Peyer's patch (tissue), 4 donors: ENCODE results near the gene PBX2. TPM values are rescaled to one million over a fixed set of nuclear protein-coding genes. Genes with fewer than 3 reads are reported as not detected.

Experiments used
- DNase-seq, 3 donors: peaks; one replicate each; pipeline ENCODE4 v3.0.0-alpha.2; 2017 to 2019
- H3K27ac ChIP-seq, 4 donors: fragments of 200-600 bp; sonication (generic); one replicate each; pipeline ENCODE4 v1.5.1; 2016 to 2019
- H3K27me3 ChIP-seq, 2 donors: fragments of 200-600 bp; sonication (generic); one replicate each; pipeline ENCODE4 v1.5.1; 2019
- H3K36me3 ChIP-seq, 3 donors: fragments of 200-600 bp; sonication (generic); one replicate each; pipeline ENCODE4 v1.5.1; 2016 to 2019
- H3K4me1 ChIP-seq, 4 donors: fragments of 200-600 bp; sonication (generic); one replicate each; pipeline ENCODE4 v1.5.1; 2016 to 2019
- H3K4me3 ChIP-seq, 4 donors: fragments of 200-600 bp; sonication (generic); 1 replicate in 3 of 4; 2 replicates in 1 of 4; pipeline ENCODE4 v1.5.1; 2016 to 2019; ENCODE audit warnings: mild to moderate bottlenecking in 1 of 4
- H3K9me3 ChIP-seq, 4 donors: fragments of 200-600 bp; sonication (generic); one replicate each; pipeline ENCODE4 v1.5.1; 2016 to 2019; ENCODE audit warnings: mild to moderate bottlenecking in 1 of 4
- POLR2A ChIP-seq, 2 donors: fragments of 450-650 bp; IDR thresholded peaks; one replicate each; pipeline ENCODE4 v1.5.1; 2017; ENCODE audit warnings: antibody characterized with exemption in 2 of 2, mild to moderate bottlenecking in 2 of 2, moderate library complexity in 2 of 2
- total RNA-seq, 4 donors: library from RNA; depleted of rRNA; stranded (reverse); fragments of >200 nt; gene quantifications; one replicate each; pipeline ENCODE4 v1.1.0, GENCODE V29; 2016
- TF ChIP-seq, protein P1 (sequence below), 6 experiments: fragments of 450-650 bp in 4 of 6; fragments of 200-600 bp in 2 of 6; sonication (generic) in 1 of 6; IDR thresholded peaks; one replicate each; pipeline ENCODE4 v1.5.1; 2017 to 2019; ENCODE audit warnings: antibody characterized with exemption in 6 of 6, mild to moderate bottlenecking in 3 of 6, moderate library complexity in 1 of 6

PBX2 gene
- total RNA-seq, 4 donors from 2014 or later: 33.3 to 74.3 (median 64.4) TPM

DNA sequence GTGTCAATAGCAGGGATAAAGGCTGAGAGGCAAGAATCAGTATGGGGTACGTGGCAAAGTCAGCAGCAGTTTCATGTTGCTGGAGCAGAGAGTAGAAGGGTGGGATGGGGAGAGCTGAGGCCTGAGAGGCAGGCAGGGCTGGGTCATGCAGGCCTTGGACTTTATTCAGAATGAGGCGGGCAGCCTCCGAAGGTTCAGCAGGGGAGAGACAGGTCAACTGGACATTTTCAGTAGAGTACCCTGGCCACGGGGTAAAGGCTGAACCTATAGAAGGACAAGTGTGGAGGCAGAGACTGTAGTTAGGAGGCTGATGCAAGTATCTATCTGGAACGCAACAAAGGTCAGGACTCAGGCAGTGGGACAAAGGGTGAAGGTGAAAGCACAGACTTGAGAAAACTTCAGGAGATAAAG, 20.2 kb upstream of the PBX2 start:
- no peaks in the 10 kb centered on the region for H3K36me3 ChIP-seq
- H3K27ac ChIP-seq: no peak overlapping the region
- H3K4me1 ChIP-seq: no peaks in the 10 kb centered on the region
- DNase-seq: no peak
- TF ChIP-seq, protein P1, sequence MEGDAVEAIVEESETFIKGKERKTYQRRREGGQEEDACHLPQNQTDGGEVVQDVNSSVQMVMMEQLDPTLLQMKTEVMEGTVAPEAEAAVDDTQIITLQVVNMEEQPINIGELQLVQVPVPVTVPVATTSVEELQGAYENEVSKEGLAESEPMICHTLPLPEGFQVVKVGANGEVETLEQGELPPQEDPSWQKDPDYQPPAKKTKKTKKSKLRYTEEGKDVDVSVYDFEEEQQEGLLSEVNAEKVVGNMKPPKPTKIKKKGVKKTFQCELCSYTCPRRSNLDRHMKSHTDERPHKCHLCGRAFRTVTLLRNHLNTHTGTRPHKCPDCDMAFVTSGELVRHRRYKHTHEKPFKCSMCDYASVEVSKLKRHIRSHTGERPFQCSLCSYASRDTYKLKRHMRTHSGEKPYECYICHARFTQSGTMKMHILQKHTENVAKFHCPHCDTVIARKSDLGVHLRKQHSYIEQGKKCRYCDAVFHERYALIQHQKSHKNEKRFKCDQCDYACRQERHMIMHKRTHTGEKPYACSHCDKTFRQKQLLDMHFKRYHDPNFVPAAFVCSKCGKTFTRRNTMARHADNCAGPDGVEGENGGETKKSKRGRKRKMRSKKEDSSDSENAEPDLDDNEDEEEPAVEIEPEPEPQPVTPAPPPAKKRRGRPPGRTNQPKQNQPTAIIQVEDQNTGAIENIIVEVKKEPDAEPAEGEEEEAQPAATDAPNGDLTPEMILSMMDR (IDR thresholded peaks at IDR 0.05): no peak
- no peak for TF ChIP-seq POLR2A (IDR thresholded peaks at IDR 0.05)
- no peak overlapping the region for H3K4me3 ChIP-seq
- no peaks in the 10 kb centered on the region for H3K27me3 ChIP-seq
- no peaks in the 10 kb centered on the region for H3K9me3 ChIP-seq

DNA sequence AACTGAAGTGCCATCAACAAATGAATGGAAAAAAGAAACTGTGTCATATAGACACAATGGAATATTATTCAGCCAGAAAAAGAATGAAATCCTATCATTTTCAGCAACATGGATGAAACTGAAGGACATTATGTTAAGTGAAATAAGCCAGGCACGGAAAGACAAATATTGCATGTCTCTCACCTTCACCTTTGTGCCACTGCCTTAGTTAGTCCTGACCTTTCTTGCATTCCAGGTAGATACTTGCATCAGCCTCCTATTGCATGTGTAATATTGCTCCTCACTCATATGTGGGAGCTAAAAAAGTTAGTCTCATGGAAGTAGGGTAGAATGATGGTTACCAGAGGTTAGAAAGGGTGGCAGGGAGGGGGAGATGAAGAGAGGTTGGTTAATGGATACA, 19.0 kb upstream of the PBX2 start:
- no peaks in the 10 kb centered on the region for H3K36me3 ChIP-seq
- H3K27me3 ChIP-seq: no peaks in the 10 kb centered on the region
- no peak for TF ChIP-seq POLR2A (IDR thresholded peaks at IDR 0.05)
- TF ChIP-seq, protein P1 (IDR thresholded peaks at IDR 0.05): no peak
- H3K4me3 ChIP-seq: no peak overlapping the region
- no peak overlapping the region for H3K27ac ChIP-seq
- H3K4me1 ChIP-seq: no peaks in the 10 kb centered on the region
- DNase-seq: no peak
- H3K9me3 ChIP-seq: no peaks in the 10 kb centered on the region

DNA sequence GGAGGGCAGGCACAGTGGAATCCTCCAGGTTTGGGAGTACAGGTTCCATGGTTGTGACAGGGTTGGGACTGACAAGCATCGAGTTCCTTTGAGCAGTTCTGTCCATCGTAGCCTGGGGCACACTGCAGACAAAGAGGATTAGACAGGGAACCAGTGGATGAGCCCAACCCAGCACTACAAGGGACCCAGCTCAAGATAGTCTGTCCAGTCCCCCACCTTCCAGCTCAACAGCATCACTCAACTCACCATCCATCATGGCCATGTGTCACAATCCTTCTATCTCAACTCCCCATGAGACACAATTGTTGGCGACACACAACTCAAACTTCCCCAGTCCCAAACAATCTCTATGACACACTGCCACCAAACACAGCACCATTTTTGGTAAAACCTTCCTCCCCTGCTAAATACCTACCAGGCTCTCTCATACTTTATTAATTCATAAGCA, 14.3 kb upstream of the PBX2 start:
- no peaks in the 10 kb centered on the region for H3K36me3 ChIP-seq
- TF ChIP-seq, protein P1 (IDR thresholded peaks at IDR 0.05): no peak
- no peak for TF ChIP-seq POLR2A (IDR thresholded peaks at IDR 0.05)
- H3K9me3 ChIP-seq: no peaks in the 10 kb centered on the region
- no peaks in the 10 kb centered on the region for H3K27me3 ChIP-seq
- no peaks in the 10 kb centered on the region for H3K4me1 ChIP-seq
- H3K4me3 ChIP-seq: no peak overlapping the region
- H3K27ac ChIP-seq: no peak overlapping the region
- no peak for DNase-seq

DNA sequence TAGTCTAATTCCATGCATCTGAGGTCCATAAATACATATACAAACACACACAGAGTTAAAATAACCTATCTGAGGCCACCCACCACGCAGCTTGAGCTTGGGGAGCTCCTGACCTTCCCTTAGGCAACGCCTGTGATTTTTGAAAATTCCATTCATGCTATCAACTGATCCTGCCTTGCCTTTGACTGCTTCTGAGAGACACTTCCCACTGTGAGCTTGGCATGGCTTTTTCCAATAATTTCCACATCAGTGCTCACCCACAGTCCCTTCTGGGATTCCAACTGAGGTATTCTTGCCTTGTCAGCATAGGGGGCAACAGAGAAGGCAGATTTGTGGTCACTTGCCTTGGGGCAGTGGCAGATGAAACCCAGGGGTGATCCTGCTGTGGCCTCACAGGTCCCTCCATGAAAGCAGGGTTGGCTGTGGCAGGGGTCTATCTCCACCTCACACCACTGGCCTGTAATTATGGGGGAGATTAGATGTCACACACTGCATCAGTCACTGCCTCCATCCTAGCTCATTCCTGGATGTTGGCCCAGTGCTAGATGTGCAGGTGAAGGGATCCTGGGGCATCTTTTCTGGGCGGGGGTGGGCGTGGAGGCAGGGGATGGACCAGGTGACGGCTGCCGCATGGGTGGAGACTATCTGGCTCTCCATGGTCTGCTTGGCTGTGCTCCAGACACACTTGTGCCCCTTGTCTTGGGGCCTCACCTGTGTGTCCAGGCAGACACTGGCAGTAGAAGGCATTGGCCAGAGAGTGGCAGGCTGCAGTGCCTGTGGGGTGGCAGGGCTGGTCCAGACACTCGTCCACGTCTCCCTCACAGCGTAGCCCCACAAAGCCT, 13.6 kb upstream of the PBX2 start:
- TF ChIP-seq, protein P1 (IDR thresholded peaks at IDR 0.05): no peak
- Histone ChIP-seq H3K4me3 (no peak overlapping the region), H3K27ac (no peak overlapping the region), H3K4me1 (no peaks in the 10 kb centered on the region), H3K27me3 (no peaks in the 10 kb centered on the region), H3K36me3 (no peaks in the 10 kb centered on the region), H3K9me3 (no peaks in the 10 kb centered on the region)
- no peak for DNase-seq

DNA sequence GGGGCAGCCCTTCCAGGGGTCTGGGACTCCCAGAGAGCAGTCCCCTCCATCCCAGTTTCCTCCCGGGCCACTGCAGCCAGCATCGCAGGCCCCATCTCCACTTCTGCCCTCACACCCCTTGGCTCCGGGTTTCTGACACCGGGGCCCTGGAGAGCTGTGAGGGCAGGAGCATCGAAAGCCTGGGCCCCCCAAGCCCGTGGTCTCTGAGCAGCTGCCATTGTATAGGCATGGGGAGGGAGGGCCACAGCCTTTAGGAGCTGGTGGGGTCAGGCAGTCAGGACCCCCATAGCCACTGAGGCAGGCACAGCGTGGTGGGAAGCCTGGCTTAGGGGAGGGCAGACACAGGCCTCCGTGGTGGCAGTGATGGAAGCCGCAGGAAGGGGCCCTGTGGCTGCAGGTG, 12.2 kb upstream of the PBX2 start:
- H3K4me3 ChIP-seq: no peak overlapping the region
- H3K27me3 ChIP-seq: no peaks in the 10 kb centered on the region
- no peaks in the 10 kb centered on the region for H3K36me3 ChIP-seq
- H3K4me1 ChIP-seq: peaks cover 0 to 3% (median 0%) of the 10 kb centered on the region in 4 donors
- no peak for DNase-seq
- no peaks in the 10 kb centered on the region for H3K9me3 ChIP-seq
- no peak for TF ChIP-seq POLR2A (IDR thresholded peaks at IDR 0.05)
- TF ChIP-seq, protein P1 (IDR thresholded peaks at IDR 0.05): no peak
- no peak overlapping the region for H3K27ac ChIP-seq
